Lung (tissue), 16 donors: ENCODE measurements around the gene NXF1. TPM values are rescaled to one million over a fixed set of nuclear protein-coding genes. Genes with fewer than 3 reads are reported as not detected.

ENCODE experiments used
- ATAC-seq: fragments of 200-7000 bp; cut with Tn5 transposase; one replicate; pipeline ENCODE4 v1.9.1; 2020; ENCODE audit warnings: moderate number of reproducible peaks; ENCODE audit not compliant: insufficient read depth, low FRiP score
- DNase-seq, 3 donors: peaks; one replicate each; pipeline ENCODE4 v3.0.0-alpha.2; 2013 to 2017
- H3K27ac ChIP-seq, 2 donors: one replicate each; pipeline ENCODE4 v1.5.1; 2013; ENCODE audit warnings: mild to moderate bottlenecking in 2 of 2, moderate library complexity in 2 of 2, control low read depth in 1 of 2, inconsistent platforms in 1 of 2, low read depth in 1 of 2, low read length in 1 of 2
- H3K27me3 ChIP-seq, 3 donors: one replicate each; pipeline ENCODE4 v1.5.1; 2013; ENCODE audit warnings: low read length in 2 of 3; ENCODE audit not compliant: control insufficient read depth in 3 of 3, insufficient read depth in 3 of 3
- H3K36me3 ChIP-seq, 4 donors: one replicate each; pipeline ENCODE4 v1.5.1; 2013; ENCODE audit warnings: low read length in 4 of 4, mild to moderate bottlenecking in 1 of 4, moderate library complexity in 1 of 4; ENCODE audit not compliant: control insufficient read depth in 4 of 4, insufficient read depth in 4 of 4
- H3K4me1 ChIP-seq, 5 donors: one replicate each; pipeline ENCODE4 v1.5.1; 2013; ENCODE audit warnings: low read length in 5 of 5, mild to moderate bottlenecking in 2 of 5, moderate library complexity in 1 of 5; ENCODE audit not compliant: control insufficient read depth in 5 of 5, insufficient read depth in 5 of 5
- H3K4me3 ChIP-seq: one replicate; pipeline ENCODE4 v1.5.1; 2013; ENCODE audit warnings: mild to moderate bottlenecking, control low read depth, moderate library complexity
- H3K9ac ChIP-seq, 2 donors: one replicate each; pipeline ENCODE4 v1.5.1; 2013; ENCODE audit warnings: low read length in 2 of 2, control low read depth in 1 of 2; ENCODE audit not compliant: insufficient read depth in 1 of 2
- H3K9me3 ChIP-seq, 4 donors: one replicate each; pipeline ENCODE4 v1.5.1; 2013; ENCODE audit warnings: low read length in 3 of 4, mild to moderate bottlenecking in 1 of 4, moderate library complexity in 1 of 4; ENCODE audit not compliant: control insufficient read depth in 4 of 4, insufficient read depth in 3 of 4
- WGBS, 2 donors: extraction: QIAGEN DNeasy Blood & Tissue Kit; methylation state at CpG; one replicate each; pipeline ENCODE4 v1.1.7; 2013; 5-methylcytosine and 5-hydroxymethylcytosine counted together
- long read RNA-seq, 5 donors: transcript quantifications; one replicate each; lab custom pipeline, GENCODE V29; 2026
- polyA plus RNA-seq, 2 donors: library from polyadenylated mRNA; stranded (reverse); fragments of 200-250 nt; gene quantifications; one replicate each; pipeline ENCODE4 v1.2.1, GENCODE V29; 2013
- total RNA-seq, 2 donors: library from RNA; depleted of rRNA in 1 of 2; stranded (reverse); fragments of >200 nt in 1 of 2; gene quantifications; one replicate each; pipeline ENCODE4 v1.2.1, GENCODE V29; 2014 to 2021
- TF ChIP-seq, protein P1 (sequence below): IDR thresholded peaks from 2 replicates; pipeline ENCODE4 v1.5.1; 2012; ENCODE audit warnings: mild to moderate bottlenecking; ENCODE audit errors: control extremely low read depth, extremely low read depth
- donor health status: control.
- donor health status: control.
- donor health status: Bipolar disorder and iron deficiency.
- donor health status: healthy.
- donor health status: DM: yes; HTN: yes; CAD: no.

Gene NXF1
- total RNA-seq = 10 to 100 TPM; 62.6 to 89.4 TPM
- polyA plus RNA-seq = 10 to 100 TPM; 68.4 to 82.5 TPM
- long read RNA-seq, donor 1, full-length matches to known transcripts = 11 of 37 reads
- long read RNA-seq, donor 1, partial matches to known transcripts = 26 of 37 reads
- long read RNA-seq, donor 1, other reads (novel, unspliced or antisense) = 0 of 37 reads
- long read RNA-seq, donor 2, full-length matches to known transcripts = 6 of 11 reads
- long read RNA-seq, donor 2, partial matches to known transcripts = 5 of 11 reads
- long read RNA-seq, donor 2, other reads (novel, unspliced or antisense) = 0 of 11 reads
- long read RNA-seq, donor 3, partial matches to known transcripts = 0 of 4 reads
- long read RNA-seq, donor 3, other reads (novel, unspliced or antisense) = 0 of 4 reads
- long read RNA-seq, donor 4, partial matches to known transcripts = 10 of 16 reads
- long read RNA-seq, donor 4, other reads (novel, unspliced or antisense) = 0 of 16 reads
- long read RNA-seq, donor 5, full-length matches to known transcripts = 14 of 29 reads
- long read RNA-seq, donor 5, partial matches to known transcripts = 15 of 29 reads
- long read RNA-seq, donor 5, other reads (novel, unspliced or antisense) = 0 of 29 reads

GRCh38 chr11:62805076-62805892 lies at the start of gene NXF1:
TSS of gene NXF1 (minus strand) at chr11:62805440. CDS start at chr11:62805356, 84 bp downstream.
- Histone ChIP-seq H3K36me3 (peaks cover 12 to 31% (median 23%) of the 10 kb centered on the region in 4 donors), H3K9ac (peak within 1 kb of the TSS; percentile 93 to 94), H3K4me3 (peak within 1 kb of the TSS; percentile 91), H3K4me1 (peaks cover 0 to 24% (median 13%) of the 10 kb centered on the region in 5 donors), H3K27ac (peak within 1 kb of the TSS; percentile 97 to 98), H3K27me3 (no peaks in the 10 kb centered on the region), H3K9me3 (no peaks in the 10 kb centered on the region)
- TF ChIP-seq, protein P1, sequence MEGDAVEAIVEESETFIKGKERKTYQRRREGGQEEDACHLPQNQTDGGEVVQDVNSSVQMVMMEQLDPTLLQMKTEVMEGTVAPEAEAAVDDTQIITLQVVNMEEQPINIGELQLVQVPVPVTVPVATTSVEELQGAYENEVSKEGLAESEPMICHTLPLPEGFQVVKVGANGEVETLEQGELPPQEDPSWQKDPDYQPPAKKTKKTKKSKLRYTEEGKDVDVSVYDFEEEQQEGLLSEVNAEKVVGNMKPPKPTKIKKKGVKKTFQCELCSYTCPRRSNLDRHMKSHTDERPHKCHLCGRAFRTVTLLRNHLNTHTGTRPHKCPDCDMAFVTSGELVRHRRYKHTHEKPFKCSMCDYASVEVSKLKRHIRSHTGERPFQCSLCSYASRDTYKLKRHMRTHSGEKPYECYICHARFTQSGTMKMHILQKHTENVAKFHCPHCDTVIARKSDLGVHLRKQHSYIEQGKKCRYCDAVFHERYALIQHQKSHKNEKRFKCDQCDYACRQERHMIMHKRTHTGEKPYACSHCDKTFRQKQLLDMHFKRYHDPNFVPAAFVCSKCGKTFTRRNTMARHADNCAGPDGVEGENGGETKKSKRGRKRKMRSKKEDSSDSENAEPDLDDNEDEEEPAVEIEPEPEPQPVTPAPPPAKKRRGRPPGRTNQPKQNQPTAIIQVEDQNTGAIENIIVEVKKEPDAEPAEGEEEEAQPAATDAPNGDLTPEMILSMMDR = no peak
- peak; percentile 96 for ATAC-seq
- peak; percentile 96 to 98 (median 97) for DNase-seq
- 0 to 1% methylated on average over 66 to 77 of the region's 77 CpGs for WGBS, 2 donors

DNA sequence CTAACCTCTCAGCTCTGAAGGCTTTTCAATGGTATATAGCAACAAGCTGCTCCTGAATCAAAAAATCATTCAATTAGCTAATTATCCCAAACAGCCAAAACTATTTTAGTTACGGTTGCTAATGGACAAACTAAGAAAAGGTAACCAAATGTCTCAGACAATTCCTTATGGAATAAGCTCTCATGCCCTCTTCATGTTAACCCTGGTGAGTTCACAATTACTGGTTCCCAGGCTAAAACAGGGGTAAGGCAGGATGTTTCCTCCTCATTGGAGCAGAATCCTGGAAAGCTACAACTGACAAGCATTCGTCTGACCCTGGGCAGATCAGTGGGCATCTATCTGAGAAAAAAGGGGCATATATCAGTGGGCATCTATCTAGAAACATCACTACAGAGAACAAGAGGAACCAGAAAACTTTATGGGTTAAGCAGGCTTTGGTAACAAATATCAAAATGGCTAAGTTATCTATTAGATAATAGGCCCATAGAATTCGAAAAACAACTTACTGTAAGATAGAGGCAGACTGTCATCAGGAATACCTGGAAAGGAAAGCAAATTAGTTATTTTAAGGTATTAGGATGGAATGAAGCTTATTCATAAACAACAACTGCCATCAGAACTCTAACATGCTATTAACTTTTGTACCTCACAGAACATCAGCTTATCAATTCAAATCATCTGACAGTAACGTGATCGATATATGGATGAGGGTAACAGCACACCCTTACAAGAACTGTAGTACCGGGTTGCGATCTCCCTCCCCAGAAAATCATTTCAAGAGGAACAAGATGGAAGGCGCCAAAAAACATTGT lies 49.0 kb upstream of the NXF1 start:
- Histone ChIP-seq H3K27ac (peak overlapping the region in 1 of 2 donors; percentile 88), H3K36me3 (peaks cover 13 to 42% (median 24%) of the 10 kb centered on the region in 4 donors), H3K27me3 (no peaks in the 10 kb centered on the region), H3K9me3 (no peaks in the 10 kb centered on the region), H3K4me1 (peaks cover 2 to 24% (median 12%) of the 10 kb centered on the region in 5 donors), H3K9ac (peak overlapping the region; percentile 84 to 93), H3K4me3 (peak overlapping the region; percentile 86)
- TF ChIP-seq, protein P1 = no peak
- DNase-seq (no peak), ATAC-seq (no peak)
- WGBS, 2 donors = 14 to 21% methylated on average over 8 of the region's 8 CpGs

DNA sequence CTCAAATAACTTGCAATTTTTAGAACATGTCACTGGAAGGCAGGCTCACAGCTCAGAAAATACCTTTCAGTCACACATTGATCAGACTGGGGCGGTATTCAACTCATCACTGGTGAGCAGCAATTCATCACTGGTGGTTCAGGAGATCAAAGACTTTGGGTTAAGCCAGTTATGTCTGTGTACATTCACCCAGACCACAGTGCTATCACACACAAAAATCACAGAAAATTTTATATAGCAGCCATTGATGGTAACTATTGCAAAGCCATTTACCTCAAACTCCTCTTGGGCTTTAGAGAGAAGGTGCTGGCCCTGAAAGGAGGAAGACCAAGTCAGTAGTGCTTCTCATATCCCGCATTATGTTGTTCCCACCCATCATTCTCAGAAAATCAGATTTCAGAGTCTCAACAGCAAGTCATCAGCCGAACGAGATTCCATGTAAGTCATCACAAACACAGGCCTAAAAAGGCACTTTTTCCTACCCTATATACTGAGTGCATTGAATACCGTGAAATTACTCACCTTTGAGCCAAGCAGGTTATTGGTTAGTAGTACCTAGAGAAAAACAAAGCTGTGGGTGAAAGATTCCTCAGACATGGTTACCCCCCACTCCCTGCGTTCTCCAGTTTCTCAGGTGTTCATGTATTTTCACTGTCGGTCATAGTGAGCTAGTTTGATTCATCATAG lies 48.2 kb upstream of the NXF1 start:
- Histone ChIP-seq H3K9ac (peak overlapping the region in 1 of 2 donors; percentile 93), H3K36me3 (peaks cover 13 to 42% (median 24%) of the 10 kb centered on the region in 4 donors), H3K4me3 (no peak overlapping the region), H3K27me3 (no peaks in the 10 kb centered on the region), H3K9me3 (no peaks in the 10 kb centered on the region), H3K27ac (peak overlapping the region in 1 of 2 donors; percentile 10), H3K4me1 (peaks cover 2 to 24% (median 12%) of the 10 kb centered on the region in 5 donors)
- TF ChIP-seq, protein P1 = no peak
- DNase-seq = no peak
- no peak for ATAC-seq
- WGBS, 2 donors = 61 to 73% methylated on average over 7 of the region's 7 CpGs
